NCI-H1694 treated with DMSO at 0.1 percent for 48 hours (cell line): ENCODE measurements around the gene PACSIN2.
"Not testable (repeated sequence)": the region's sequence is repeated elsewhere in the genome, so short reads cannot be mapped to it uniquely, and the experiment has no call there.

Experiments used
- DNase-seq: peaks from one replicate; lab custom pipeline; 2025; lab: John Stamatoyannopoulos, UW

Gene PACSIN2

GRCh38 chr22:42964994-42965699, 49.8 kb downstream of the PACSIN2 start:
- peak; percentile 6 for DNase-seq

GRCh38 chr22:42963231-42963595, 51.7 kb downstream of the PACSIN2 start:
- DNase-seq = no peak

GRCh38 chr22:42962295-42963230, 52.4 kb downstream of the PACSIN2 start:
- DNase-seq = no peak

GRCh38 chr22:42961810-42962209, 53.1 kb downstream of the PACSIN2 start:
- DNase-seq = no peak

GRCh38 chr22:42961400-42961690, 53.6 kb downstream of the PACSIN2 start:
- DNase-seq = not testable (repeated sequence)

- no peak for DNase-seq
Measured at GRCh38 chr22:42960531-42961399, 54.2 kb downstream of the PACSIN2 start.

- DNase-seq = no peak
Measured at GRCh38 chr22:42959576-42960509, 55.1 kb downstream of the PACSIN2 start.

- no peak for DNase-seq
Measured at GRCh38 chr22:42958937-42959336, 56.0 kb downstream of the PACSIN2 start.

- no peak for DNase-seq
Measured at GRCh38 chr22:42957958-42958357, 57.0 kb downstream of the PACSIN2 start.

GRCh38 chr22:42957544-42957943, 57.4 kb downstream of the PACSIN2 start:
- no peak for DNase-seq

- DNase-seq = no peak
Measured at GRCh38 chr22:42955848-42956247, 59.1 kb downstream of the PACSIN2 start.

GRCh38 chr22:42955087-42955635, 59.8 kb downstream of the PACSIN2 start:
- no peak for DNase-seq

- not testable (repeated sequence) for DNase-seq
Measured at GRCh38 chr22:42953751-42954150, 61.2 kb downstream of the PACSIN2 start.

GRCh38 chr22:42951093-42951710, 63.7 kb downstream of the PACSIN2 start:
- no peak for DNase-seq

GRCh38 chr22:42950281-42950680, 64.7 kb downstream of the PACSIN2 start:
- no peak for DNase-seq

GRCh38 chr22:42949159-42949558, 65.8 kb downstream of the PACSIN2 start:
- DNase-seq = no peak

GRCh38 chr22:42948294-42948693, 66.7 kb downstream of the PACSIN2 start:
- DNase-seq = no peak

GRCh38 chr22:42947211-42947990, 67.5 kb downstream of the PACSIN2 start:
- peak; percentile 83 for DNase-seq

GRCh38 chr22:42946546-42947198, 68.3 kb downstream of the PACSIN2 start:
- peak; percentile 39 for DNase-seq
